GM21825 (cell line): Measurements from ENCODE around the gene GALNT4.

Experiments
- ATAC-seq: cut with Tn5 transposase; IDR thresholded peaks from one replicate; pipeline ENCODE4 v1.9.1; 2021; ENCODE audit warnings: mild to moderate bottlenecking, moderate library complexity; ENCODE audit not compliant: unreplicated experiment

GALNT4 gene

GRCh38 chr12:89537389-89537788 is 12.8 kb upstream of the GALNT4 start:
- no peak for ATAC-seq

GRCh38 chr12:89529738-89530137 is 5.1 kb upstream of the GALNT4 start:
- ATAC-seq, result no peak

- ATAC-seq, result no peak
These were observed 3.8 kb upstream of the GALNT4 start for GRCh38 chr12:89528434-89528833.

GRCh38 chr12:89525824-89526770 is 1.5 kb upstream of the GALNT4 start, which contains the start of gene POC1B:
POC1B (minus strand) TSS chr12:89526047; CDS start chr12:89525895, 152 bp downstream.
- ATAC-seq, result peak; percentile 63

GRCh38 chr12:89525305-89525823 is 768 bp upstream of the GALNT4 start:
- peak; percentile 20 for ATAC-seq

GRCh38 chr12:89523843-89524540 is 604 bp downstream of the GALNT4 start:
- ATAC-seq, result no peak

GRCh38 chr12:89523393-89523792 is 1.2 kb downstream of the GALNT4 start:
- ATAC-seq, result no peak

GRCh38 chr12:89521364-89522223 is 3.0 kb downstream of the GALNT4 start:
- ATAC-seq, result no peak

GRCh38 chr12:89517720-89518119 is 6.9 kb downstream of the GALNT4 start:
- ATAC-seq, result no peak

- no peak for ATAC-seq
These were observed 8.0 kb downstream of the GALNT4 start for GRCh38 chr12:89516633-89517032.

- peak; percentile 77 for ATAC-seq
These were observed 9.8 kb downstream of the GALNT4 start for GRCh38 chr12:89514751-89515150.

GRCh38 chr12:89513544-89513943 is 11.1 kb downstream of the GALNT4 start:
- ATAC-seq, result no peak

GRCh38 chr12:89507015-89507824 is 17.4 kb downstream of the GALNT4 start:
- no peak for ATAC-seq

- ATAC-seq, result no peak
These were observed 18.5 kb downstream of the GALNT4 start for GRCh38 chr12:89506050-89506449.

GRCh38 chr12:89504560-89505346 is 19.8 kb downstream of the GALNT4 start:
- ATAC-seq, result no peak

- no peak for ATAC-seq
These were observed 22.8 kb downstream of the GALNT4 start for GRCh38 chr12:89501793-89502192.

GRCh38 chr12:89499857-89500256 is 24.7 kb downstream of the GALNT4 start:
- no peak for ATAC-seq

- ATAC-seq, result no peak
These were observed 27.1 kb downstream of the GALNT4 start for GRCh38 chr12:89497467-89497866.

- ATAC-seq, result no peak
These were observed 27.6 kb downstream of the GALNT4 start for GRCh38 chr12:89497005-89497404.
